OCI-LY7 (cell line): ENCODE measurements around the gene NLGN4Y. TPM values are rescaled to one million over a fixed set of nuclear protein-coding genes. Genes with fewer than 3 reads are reported as not detected.

Experiments used
- BruUV-seq: library from RNA; stranded (reverse); fragments of 400-500 nt; replicated peaks from 2 replicates; lab custom pipeline; 2021; lab: Mats Ljungman, UMichigan
- CTCF ChIA-PET: fragments of 300-600 bp; sonication (Branson Sonifier 250); formaldehyde crosslinking; loops from one replicate; lab custom pipeline; 2022; ENCODE audit warnings: antibody characterized with exemption; ENCODE audit not compliant: unreplicated experiment; lab: Charles Lee
- POLR2A ChIA-PET: fragments of 300-600 bp; sonication (Branson Sonifier 250); formaldehyde crosslinking; loops from one replicate; lab custom pipeline; 2022; ENCODE audit warnings: antibody characterized with exemption; lab: Charles Lee
- DNase-seq: peaks from one replicate; pipeline ENCODE4 v3.0.0-alpha.2; 2015; ENCODE audit warnings: low spot score
- H2AFZ ChIP-seq: fragments of 200-600 bp; sonication (generic), shearing (Covaris generic); 2 replicates; pipeline ENCODE4 v1.6.1; 2014; ENCODE audit warnings: mild to moderate bottlenecking, antibody characterized with exemption, low read length, moderate library complexity
- H3K27ac ChIP-seq: fragments of 200-600 bp; sonication (generic); 2 replicates; pipeline ENCODE4 v1.5.1; 2014; ENCODE audit warnings: mixed run types, low read depth, mild to moderate bottlenecking, moderate library complexity, low read length, inconsistent platforms; ENCODE audit not compliant: poor library complexity, severe bottlenecking
- H3K36me3 ChIP-seq: fragments of 200-600 bp; sonication (generic); 2 replicates; pipeline ENCODE4 v1.6.1; 2014; ENCODE audit warnings: mild to moderate bottlenecking, antibody characterized with exemption, low read length, moderate library complexity, mixed read lengths; ENCODE audit not compliant: insufficient read depth
- H3K4me1 ChIP-seq: fragments of 200-600 bp; sonication (generic); 2 replicates; pipeline ENCODE4 v1.5.1; 2014; ENCODE audit warnings: mild to moderate bottlenecking, low read length; ENCODE audit not compliant: insufficient read depth, poor library complexity, severe bottlenecking
- H3K4me2 ChIP-seq: fragments of 200-600 bp; sonication (generic); 2 replicates; pipeline ENCODE4 v1.6.1; 2014; ENCODE audit warnings: mild to moderate bottlenecking, low read length
- H3K4me3 ChIP-seq: fragments of 200-600 bp; sonication (generic); 2 replicates; pipeline ENCODE4 v1.5.1; 2014; ENCODE audit warnings: mild to moderate bottlenecking, low read depth, low read length; ENCODE audit not compliant: poor library complexity, severe bottlenecking
- H3K79me2 ChIP-seq: fragments of 200-600 bp; sonication (generic); 2 replicates; pipeline ENCODE4 v1.6.1; 2016; ENCODE audit warnings: low read depth, mild to moderate bottlenecking, low read length, moderate library complexity, mixed read lengths; ENCODE audit not compliant: insufficient read depth
- H3K9me2 ChIP-seq: fragments of 200-600 bp; sonication (generic); 2 replicates; pipeline ENCODE4 v1.6.1; 2016; ENCODE audit warnings: mild to moderate bottlenecking, low read length, mixed read lengths; ENCODE audit not compliant: insufficient read depth
- H3K9me3 ChIP-seq: fragments of 200-600 bp; sonication (generic); 2 replicates; pipeline ENCODE4 v1.6.1; 2014; ENCODE audit warnings: mild to moderate bottlenecking, mixed run types, low read length, mixed read lengths
- H4K20me1 ChIP-seq: fragments of 200-600 bp; sonication (generic); 2 replicates; pipeline ENCODE4 v1.6.1; 2014; ENCODE audit warnings: mild to moderate bottlenecking, antibody characterized with exemption, low read length, moderate library complexity, mixed read lengths; ENCODE audit not compliant: insufficient read depth
- EZH2phosphoT487 ChIP-seq: fragments of 200-600 bp; sonication (generic); IDR thresholded peaks from 2 replicates; pipeline ENCODE4 v1.6.1; 2018; ENCODE audit warnings: low read depth, borderline replicate concordance, mild to moderate bottlenecking, mixed run types, antibody characterized with exemption, low read length, moderate library complexity, mixed read lengths
- intact Hi-C: fragments of 100-400 bp; cut with micrococcal nuclease; formaldehyde crosslinking; loops from one replicate; pipeline ENCODE4 v1.10.0; 2022; ENCODE audit not compliant: unreplicated experiment
- total RNA-seq, 2 experiments: library from RNA; depleted of rRNA in 1 of 2; stranded (reverse); fragments of >200 nt in 1 of 2; shearing (Covaris generic) in 1 of 2; gene quantifications; 2 replicates each; pipeline ENCODE4 v1.2.3, GENCODE V29; 2014 to 2022
- TF ChIP-seq, protein P1 (sequence below): fragments of 200-600 bp; sonication (generic); conservative IDR thresholded peaks from 2 replicates; pipeline ENCODE4 v1.5.1; 2014; ENCODE audit warnings: mild to moderate bottlenecking, antibody characterized with exemption, low read length, moderate library complexity, mixed read lengths

NLGN4Y gene
- total RNA-seq, 2 experiments from 2014 or later: not detected

DNA sequence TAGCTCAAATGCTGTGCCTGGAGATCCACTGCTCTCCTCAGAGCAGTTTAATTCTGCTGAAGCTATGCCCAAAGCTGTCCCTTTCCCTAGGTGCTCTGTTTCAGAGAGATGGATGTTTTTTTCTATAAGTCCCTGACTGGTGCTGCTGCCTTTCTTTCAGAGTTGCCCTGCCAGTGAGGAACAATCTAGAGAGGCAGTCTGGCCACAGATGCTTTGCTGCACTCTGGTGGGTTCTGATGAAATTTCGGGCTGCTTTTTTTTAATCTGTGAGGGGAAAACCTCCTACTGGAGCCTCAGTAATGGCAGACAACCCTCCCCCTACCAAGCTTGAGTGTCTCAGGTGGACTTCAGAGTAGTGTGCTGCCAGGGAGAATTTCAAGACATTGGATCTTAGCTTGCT, 93.3 kb downstream of the NLGN4Y start:
- CTCF ChIA-PET: no interaction called here
- Histone ChIP-seq H3K27ac (no peak overlapping the region), H2AFZ (no peak overlapping the region), H3K36me3 (no peaks in the 10 kb centered on the region), H4K20me1 (no peaks in the 10 kb centered on the region), H3K4me3 (no peak overlapping the region), H3K79me2 (no peaks in the 10 kb centered on the region), H3K4me1 (no peaks in the 10 kb centered on the region), H3K9me3 (no peaks in the 10 kb centered on the region), H3K9me2 (no peaks in the 10 kb centered on the region), H3K4me2 (no peak overlapping the region)
- TF ChIP-seq, protein P1, sequence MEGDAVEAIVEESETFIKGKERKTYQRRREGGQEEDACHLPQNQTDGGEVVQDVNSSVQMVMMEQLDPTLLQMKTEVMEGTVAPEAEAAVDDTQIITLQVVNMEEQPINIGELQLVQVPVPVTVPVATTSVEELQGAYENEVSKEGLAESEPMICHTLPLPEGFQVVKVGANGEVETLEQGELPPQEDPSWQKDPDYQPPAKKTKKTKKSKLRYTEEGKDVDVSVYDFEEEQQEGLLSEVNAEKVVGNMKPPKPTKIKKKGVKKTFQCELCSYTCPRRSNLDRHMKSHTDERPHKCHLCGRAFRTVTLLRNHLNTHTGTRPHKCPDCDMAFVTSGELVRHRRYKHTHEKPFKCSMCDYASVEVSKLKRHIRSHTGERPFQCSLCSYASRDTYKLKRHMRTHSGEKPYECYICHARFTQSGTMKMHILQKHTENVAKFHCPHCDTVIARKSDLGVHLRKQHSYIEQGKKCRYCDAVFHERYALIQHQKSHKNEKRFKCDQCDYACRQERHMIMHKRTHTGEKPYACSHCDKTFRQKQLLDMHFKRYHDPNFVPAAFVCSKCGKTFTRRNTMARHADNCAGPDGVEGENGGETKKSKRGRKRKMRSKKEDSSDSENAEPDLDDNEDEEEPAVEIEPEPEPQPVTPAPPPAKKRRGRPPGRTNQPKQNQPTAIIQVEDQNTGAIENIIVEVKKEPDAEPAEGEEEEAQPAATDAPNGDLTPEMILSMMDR: no peak
- no peak for TF ChIP-seq EZH2phosphoT487
- no TSS peak for BruUV-seq
- POLR2A ChIA-PET: no interaction called here
- intact Hi-C loops: no loop called here
- DNase-seq: no peak

GRCh38 chrY:14618513-14618912, 94.2 kb downstream of the NLGN4Y start:
- Histone ChIP-seq H2AFZ (no peak overlapping the region), H3K9me3 (no peaks in the 10 kb centered on the region), H3K9me2 (no peaks in the 10 kb centered on the region), H3K4me3 (no peak overlapping the region), H4K20me1 (no peaks in the 10 kb centered on the region), H3K27ac (no peak overlapping the region), H3K4me1 (no peaks in the 10 kb centered on the region), H3K36me3 (no peaks in the 10 kb centered on the region), H3K4me2 (no peak overlapping the region), H3K79me2 (no peaks in the 10 kb centered on the region)
- ChIA-PET POLR2A (no interaction called here), CTCF (no interaction called here)
- no TSS peak for BruUV-seq
- TF ChIP-seq EZH2phosphoT487: no peak
- TF ChIP-seq, protein P1: 0 out of 2 replicates have a peak, but pooled peaks have one; percentile 22
- intact Hi-C loops: no loop called here
- no peak for DNase-seq

- ChIA-PET CTCF (no interaction called here), POLR2A (no interaction called here)
- BruUV-seq: no TSS peak
- intact Hi-C loops: no loop called here
- no peak for DNase-seq
- Histone ChIP-seq H4K20me1 (no peaks in the 10 kb centered on the region), H3K79me2 (no peaks in the 10 kb centered on the region), H3K36me3 (no peaks in the 10 kb centered on the region), H3K27ac (no peak overlapping the region), H3K4me2 (no peak overlapping the region), H2AFZ (no peak overlapping the region), H3K4me1 (no peaks in the 10 kb centered on the region), H3K9me2 (no peaks in the 10 kb centered on the region), H3K9me3 (no peaks in the 10 kb centered on the region), H3K4me3 (no peak overlapping the region)
- no peak for TF ChIP-seq EZH2phosphoT487
- TF ChIP-seq, protein P1: no peak
These were observed 103.9 kb downstream of the NLGN4Y start for GRCh38 chrY:14628208-14628607.
